Measurements from ENCODE around the gene PI4KA. TPM values are rescaled to one million over a fixed set of nuclear protein-coding genes. Genes with fewer than 3 reads are reported as not detected.

Gene PI4KA
- total and polyA plus RNA-seq, 2 experiments from 2014 or later, result 83.7 to 85.2 TPM

DNA sequence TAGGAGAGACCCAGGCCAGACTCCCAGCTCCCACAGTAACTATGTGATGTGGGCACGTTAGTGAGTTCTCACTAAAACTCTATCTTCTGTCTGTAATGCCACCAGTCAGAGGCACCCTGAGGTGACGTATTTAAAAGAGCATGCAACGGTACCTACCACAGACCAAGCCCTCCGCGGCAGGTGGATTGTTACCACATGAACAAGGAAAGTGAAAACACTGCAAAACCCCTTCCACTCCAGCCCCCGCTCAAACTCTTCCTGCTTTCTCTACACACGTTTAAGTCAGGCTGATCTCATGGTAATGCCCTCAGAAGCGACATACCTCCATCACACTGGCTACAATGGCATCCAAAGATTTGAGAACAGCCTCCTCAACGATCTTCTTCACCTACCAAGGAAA lies 48.0 kb downstream of the PI4KA start:
- H3K36me3 ChIP-seq, result peaks cover 37% of the 10 kb centered on the region
- H3K4me1 ChIP-seq (ENCODE audit: low read depth), result no peaks in the 10 kb centered on the region
- DNase-seq (ENCODE audit: low read depth in 1 of 2, low spot score in 1 of 2), result no peak
- no peak overlapping the region for H3K4me3 ChIP-seq
- H3K9me3 ChIP-seq (ENCODE audit: low read depth), result no peaks in the 10 kb centered on the region
- H3K27me3 ChIP-seq, result no peaks in the 10 kb centered on the region
- no peak for TF ChIP-seq CTCF (IDR thresholded peaks at IDR 0.05; ENCODE audit: low read depth, low read length)
- H3K27ac ChIP-seq, result no peak overlapping the region

DNA sequence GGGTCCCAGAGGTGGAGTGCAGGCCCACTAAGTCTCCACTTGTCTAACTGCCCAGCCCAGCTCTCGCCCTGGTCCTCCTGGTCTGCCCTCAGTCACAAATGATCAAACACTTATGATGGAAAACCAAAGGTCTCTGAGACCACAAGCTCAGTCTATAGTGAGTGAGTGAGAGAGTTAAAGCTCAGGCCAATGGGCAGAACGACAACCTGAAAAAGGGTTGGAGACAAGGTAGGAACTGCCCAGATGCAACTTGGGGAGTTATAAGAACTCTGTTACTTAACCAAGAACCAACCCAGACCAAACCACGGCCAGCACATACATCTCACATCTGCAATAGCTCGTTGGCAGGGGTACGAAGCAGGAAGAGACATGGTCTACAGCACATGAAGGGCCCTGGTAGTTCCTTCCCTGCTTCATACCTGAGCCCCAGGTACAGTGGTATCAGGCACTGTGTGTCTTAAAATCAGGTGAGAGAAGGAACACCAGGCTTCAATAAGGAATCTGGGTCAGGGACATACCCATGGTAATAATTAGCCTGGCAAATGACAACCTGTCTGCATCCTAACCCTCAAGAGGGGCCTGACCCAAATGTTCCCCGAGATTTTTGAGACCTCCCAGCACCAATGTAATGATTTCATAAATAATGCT lies 48.9 kb downstream of the PI4KA start:
- Histone ChIP-seq H3K9me3 (ENCODE audit: low read depth) (no peaks in the 10 kb centered on the region), H3K4me1 (ENCODE audit: low read depth) (no peaks in the 10 kb centered on the region), H3K27ac (no peak overlapping the region), H3K36me3 (peaks cover 42% of the 10 kb centered on the region), H3K27me3 (no peaks in the 10 kb centered on the region), H3K4me3 (no peak overlapping the region)
- no peak for TF ChIP-seq CTCF (IDR thresholded peaks at IDR 0.05; ENCODE audit: low read depth, low read length)
- no peak for DNase-seq (ENCODE audit: low read depth in 1 of 2, low spot score in 1 of 2)

GRCh38 chr22:20808844-20809243 lies 49.8 kb downstream of the PI4KA start:
- no peak for TF ChIP-seq CTCF (IDR thresholded peaks at IDR 0.05; ENCODE audit: low read depth, low read length)
- Histone ChIP-seq H3K4me1 (ENCODE audit: low read depth) (no peaks in the 10 kb centered on the region), H3K9me3 (ENCODE audit: low read depth) (no peaks in the 10 kb centered on the region), H3K27me3 (no peaks in the 10 kb centered on the region), H3K4me3 (no peak overlapping the region), H3K27ac (no peak overlapping the region), H3K36me3 (peaks cover 47% of the 10 kb centered on the region)
- no peak for DNase-seq (ENCODE audit: low read depth in 1 of 2, low spot score in 1 of 2)

- no peak for TF ChIP-seq CTCF (IDR thresholded peaks at IDR 0.05; ENCODE audit: low read depth, low read length)
- H3K36me3 ChIP-seq, result peaks cover 49% of the 10 kb centered on the region
- H3K4me1 ChIP-seq (ENCODE audit: low read depth), result no peaks in the 10 kb centered on the region
- no peaks in the 10 kb centered on the region for H3K27me3 ChIP-seq
- H3K4me3 ChIP-seq, result no peak overlapping the region
- peak in 1 of 2 donors; percentile 76 for DNase-seq (ENCODE audit: low read depth in 1 of 2, low spot score in 1 of 2)
- no peak overlapping the region for H3K27ac ChIP-seq
- no peaks in the 10 kb centered on the region for H3K9me3 ChIP-seq (ENCODE audit: low read depth)
Observed at GRCh38 chr22:20807315-20807752, 51.3 kb downstream of the PI4KA start.

GRCh38 chr22:20805972-20806471 lies 52.6 kb downstream of the PI4KA start:
- peak in 1 of 2 donors; percentile 28 for DNase-seq (ENCODE audit: low read depth in 1 of 2, low spot score in 1 of 2)
- Histone ChIP-seq H3K4me1 (ENCODE audit: low read depth) (no peaks in the 10 kb centered on the region), H3K27ac (no peak overlapping the region), H3K36me3 (peaks cover 54% of the 10 kb centered on the region), H3K9me3 (ENCODE audit: low read depth) (no peaks in the 10 kb centered on the region), H3K27me3 (no peaks in the 10 kb centered on the region), H3K4me3 (no peak overlapping the region)
- no peak for TF ChIP-seq CTCF (IDR thresholded peaks at IDR 0.05; ENCODE audit: low read depth, low read length)

Measured in cardiac muscle cell (in vitro differentiated cells and primary cell).